NCI-H748 (cell line): ENCODE measurements around the gene SIRT2.
"Not testable (repeated sequence)": the region's sequence is repeated elsewhere in the genome, so short reads cannot be mapped to it uniquely, and the experiment has no call there.

Source experiments
- DNase-seq: peaks from one replicate; lab custom pipeline; 2025; ENCODE audit not compliant: unreplicated experiment; lab: John Stamatoyannopoulos, UW

Gene SIRT2

DNA sequence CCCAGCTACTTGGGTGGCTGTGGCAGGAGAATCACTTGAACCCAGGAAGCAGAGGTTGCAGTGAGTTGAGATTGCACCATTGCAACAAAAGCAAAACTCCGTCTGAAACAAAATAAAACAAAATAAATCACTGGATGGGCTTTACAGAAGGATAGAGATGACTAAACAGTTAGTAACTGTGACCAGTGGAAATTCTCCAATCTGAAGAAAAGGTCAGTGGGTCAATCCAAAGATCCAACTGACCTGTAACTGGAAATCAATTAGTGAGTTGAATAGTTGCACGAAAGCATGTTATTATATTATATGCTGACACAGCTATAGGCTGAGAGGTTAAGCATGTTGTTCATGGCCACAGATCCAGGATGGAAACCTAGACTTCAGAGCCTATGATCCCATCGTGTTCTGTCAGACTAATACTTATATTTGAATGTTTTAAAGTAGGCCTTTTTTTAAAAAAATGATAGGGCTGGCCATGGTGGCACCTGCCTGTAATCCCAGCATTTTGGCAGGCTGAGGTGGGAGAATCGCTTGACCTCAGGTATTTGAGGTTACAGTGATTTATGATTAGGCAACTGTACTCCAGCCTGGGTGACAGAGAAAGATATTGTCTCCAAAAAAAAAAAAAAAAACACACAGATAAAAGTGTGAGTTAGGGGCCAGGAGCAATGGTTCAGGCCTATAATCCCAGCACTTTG, 69.2 kb downstream of the SIRT2 start:
- no peak for DNase-seq

DNA sequence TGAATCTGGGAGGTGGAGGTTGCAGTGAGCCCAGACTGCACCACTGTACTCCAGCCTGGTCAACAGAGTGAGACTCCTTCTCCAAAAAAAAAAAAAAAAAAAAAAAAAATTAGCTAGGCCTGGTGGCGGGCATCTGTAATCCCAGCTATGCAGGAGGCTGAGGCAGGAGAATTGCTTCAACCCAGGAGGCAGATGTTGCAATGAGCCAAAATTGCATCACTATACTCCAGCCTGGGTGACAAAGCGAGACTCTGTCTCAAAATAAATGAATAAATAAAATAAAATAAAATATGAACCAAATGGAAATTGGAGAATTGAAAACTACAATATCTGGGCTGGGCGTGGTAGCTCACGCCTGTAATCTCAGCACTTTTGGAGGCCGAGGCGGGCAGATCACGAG, 70.2 kb downstream of the SIRT2 start:
- not testable (repeated sequence) for DNase-seq
